C4-2B (cell line): ENCODE results near the gene SLC16A3.

Experiments used
- H3K27ac ChIP-seq: fragments of 450-650 bp; 2 replicates; pipeline ENCODE4 v1.5.1; 2017
- ZFX ChIP-seq: fragments of 450-650 bp; IDR thresholded peaks from 2 replicates; pipeline ENCODE4 v1.6.1; 2017
- TF ChIP-seq, protein P1 (sequence below): fragments of 450-650 bp; conservative IDR thresholded peaks from 2 replicates; pipeline ENCODE4 v1.5.1; 2017; ENCODE audit warnings: mild to moderate bottlenecking

SLC16A3 gene

DNA sequence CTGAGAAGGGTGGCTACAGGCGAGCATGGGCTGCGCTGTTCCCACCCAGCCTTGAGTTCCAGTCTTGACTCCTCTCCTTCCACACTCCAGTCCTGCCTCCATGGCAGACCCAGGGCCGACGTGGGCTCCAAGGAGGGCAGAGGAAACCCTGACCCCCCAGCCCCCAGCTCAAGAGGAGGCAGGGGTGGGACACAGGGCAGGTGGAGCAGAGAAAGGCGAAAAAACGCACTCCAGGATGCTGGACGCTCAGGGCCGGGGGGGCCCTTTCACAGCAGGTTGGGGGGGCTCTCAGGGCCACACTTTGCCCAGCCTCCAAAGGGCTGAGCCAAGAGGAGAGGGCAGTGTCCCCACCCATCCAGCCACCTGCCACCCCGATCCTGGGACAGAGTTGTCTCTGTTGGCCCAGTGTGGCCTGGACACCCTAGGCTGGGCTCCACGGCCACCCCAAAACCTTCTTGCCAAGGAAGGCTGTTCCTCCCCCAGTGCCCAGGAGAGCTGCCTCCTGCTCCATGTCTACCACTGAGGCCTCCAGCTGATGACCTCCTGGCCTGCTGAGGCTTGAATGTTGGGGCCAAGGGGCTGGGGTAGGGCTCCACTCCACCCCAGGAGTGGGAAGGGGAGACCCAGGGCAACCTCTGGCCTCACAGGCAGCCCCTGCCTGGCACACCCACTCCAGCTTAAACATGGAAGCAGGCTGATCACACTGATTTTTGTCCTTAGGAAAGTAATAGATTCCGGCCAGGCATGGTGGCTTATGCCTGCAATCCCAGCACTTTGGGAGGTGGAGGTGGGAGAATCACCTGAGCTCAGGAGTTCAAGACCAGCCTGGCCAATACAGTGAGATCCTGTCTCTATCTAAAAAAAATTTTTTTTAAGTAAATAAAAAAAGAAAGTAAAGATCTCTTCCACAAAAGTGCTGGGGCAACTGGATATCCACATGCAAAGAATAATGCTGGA lies 8.8 kb upstream of the SLC16A3 start:
- no peak overlapping the region for H3K27ac ChIP-seq
- TF ChIP-seq ZFX = no peak
- TF ChIP-seq, protein P1, sequence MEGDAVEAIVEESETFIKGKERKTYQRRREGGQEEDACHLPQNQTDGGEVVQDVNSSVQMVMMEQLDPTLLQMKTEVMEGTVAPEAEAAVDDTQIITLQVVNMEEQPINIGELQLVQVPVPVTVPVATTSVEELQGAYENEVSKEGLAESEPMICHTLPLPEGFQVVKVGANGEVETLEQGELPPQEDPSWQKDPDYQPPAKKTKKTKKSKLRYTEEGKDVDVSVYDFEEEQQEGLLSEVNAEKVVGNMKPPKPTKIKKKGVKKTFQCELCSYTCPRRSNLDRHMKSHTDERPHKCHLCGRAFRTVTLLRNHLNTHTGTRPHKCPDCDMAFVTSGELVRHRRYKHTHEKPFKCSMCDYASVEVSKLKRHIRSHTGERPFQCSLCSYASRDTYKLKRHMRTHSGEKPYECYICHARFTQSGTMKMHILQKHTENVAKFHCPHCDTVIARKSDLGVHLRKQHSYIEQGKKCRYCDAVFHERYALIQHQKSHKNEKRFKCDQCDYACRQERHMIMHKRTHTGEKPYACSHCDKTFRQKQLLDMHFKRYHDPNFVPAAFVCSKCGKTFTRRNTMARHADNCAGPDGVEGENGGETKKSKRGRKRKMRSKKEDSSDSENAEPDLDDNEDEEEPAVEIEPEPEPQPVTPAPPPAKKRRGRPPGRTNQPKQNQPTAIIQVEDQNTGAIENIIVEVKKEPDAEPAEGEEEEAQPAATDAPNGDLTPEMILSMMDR = no peak

DNA sequence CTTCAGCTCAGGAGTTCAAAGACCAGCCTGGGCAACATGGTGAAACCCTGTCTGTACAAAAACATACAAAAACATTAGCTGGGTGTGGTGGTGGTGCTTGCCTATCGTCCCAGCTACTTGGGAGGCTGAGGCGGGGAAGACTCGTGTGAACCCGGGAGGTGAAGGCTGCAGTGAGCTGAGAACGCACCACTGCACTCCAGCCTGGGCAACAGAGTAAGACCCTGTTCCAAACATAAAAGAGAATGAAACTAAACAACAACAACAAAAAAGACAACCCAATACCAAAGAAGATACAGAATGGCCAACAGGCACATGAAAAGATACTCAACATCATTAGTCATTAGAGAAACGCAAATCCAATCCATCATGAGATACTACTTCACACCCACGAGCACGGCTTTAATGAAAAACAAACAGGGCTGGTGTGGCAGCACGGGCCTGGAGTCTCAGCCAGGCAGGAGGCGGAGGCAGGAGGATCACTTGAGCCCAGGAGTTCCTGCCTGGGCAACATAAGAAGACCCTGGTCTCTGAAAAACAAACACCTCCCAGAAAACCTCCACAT lies 7.4 kb upstream of the SLC16A3 start:
- no peak for TF ChIP-seq ZFX
- no peak overlapping the region for H3K27ac ChIP-seq

DNA sequence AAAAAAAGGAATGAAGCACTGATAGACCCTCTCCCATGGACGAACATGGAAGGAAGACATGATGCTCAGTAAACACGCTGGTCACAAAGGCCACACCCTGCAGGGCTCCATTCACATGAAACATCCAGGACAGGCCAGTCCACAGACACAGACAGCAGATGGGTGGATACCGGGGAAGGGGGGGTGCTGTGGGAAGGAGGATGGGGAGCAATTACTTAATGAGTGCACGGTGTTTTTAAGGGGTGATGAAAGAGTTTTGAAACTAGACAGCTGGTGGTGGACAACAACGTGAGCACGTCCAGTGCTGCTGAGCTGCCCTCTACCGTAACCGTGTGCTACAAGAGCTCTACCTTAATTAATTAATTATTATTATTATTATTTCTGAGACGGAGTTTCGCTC lies 6.0 kb upstream of the SLC16A3 start:
- H3K27ac ChIP-seq = no peak overlapping the region

DNA sequence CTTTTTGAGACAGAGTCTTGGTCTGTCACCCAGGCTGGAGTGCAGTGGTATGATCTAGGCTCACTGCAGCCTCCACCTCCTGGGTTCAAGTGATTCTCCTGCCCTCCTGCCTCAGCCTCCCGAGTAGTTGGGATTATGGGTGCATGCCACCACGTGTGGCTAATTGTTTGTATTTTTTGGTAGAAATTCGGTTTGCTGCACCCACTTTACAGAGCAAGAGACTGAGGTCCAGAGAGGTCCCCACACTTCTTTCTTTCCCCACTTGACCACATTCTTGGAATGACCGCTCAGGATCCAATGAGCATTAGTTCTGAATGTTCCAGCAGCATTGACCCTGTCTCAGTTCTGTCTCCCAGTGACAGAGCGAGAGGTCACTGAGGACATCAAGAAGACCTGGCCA lies 5.3 kb upstream of the SLC16A3 start:
- no peak overlapping the region for H3K27ac ChIP-seq
- no peak for TF ChIP-seq ZFX
- TF ChIP-seq, protein P1 = no peak

More for the DNA sequence above, 6.0 kb upstream of the SLC16A3 start:
- TF ChIP-seq ZFX = no peak
- TF ChIP-seq, protein P1 = no peak

DNA sequence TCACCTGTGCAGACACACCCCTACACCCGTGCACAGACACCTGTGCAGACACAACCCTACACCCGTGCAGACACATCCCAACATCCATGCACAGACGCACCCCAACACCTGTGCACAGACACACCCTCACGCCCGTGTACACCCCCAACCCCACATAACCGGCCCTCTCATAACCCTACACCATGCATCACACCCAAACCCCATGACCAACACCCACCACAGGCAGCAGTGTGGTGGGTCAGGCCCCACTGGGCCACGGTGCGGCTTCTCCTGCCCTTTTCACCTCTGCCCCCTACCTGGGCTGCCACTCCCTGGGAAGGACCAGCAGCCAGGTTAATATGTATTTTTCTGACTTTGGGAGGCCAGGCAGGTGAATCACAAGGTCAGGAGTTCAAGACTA lies 4.2 kb upstream of the SLC16A3 start:
- no peak overlapping the region for H3K27ac ChIP-seq
- no peak for TF ChIP-seq ZFX
- TF ChIP-seq, protein P1 = no peak

DNA sequence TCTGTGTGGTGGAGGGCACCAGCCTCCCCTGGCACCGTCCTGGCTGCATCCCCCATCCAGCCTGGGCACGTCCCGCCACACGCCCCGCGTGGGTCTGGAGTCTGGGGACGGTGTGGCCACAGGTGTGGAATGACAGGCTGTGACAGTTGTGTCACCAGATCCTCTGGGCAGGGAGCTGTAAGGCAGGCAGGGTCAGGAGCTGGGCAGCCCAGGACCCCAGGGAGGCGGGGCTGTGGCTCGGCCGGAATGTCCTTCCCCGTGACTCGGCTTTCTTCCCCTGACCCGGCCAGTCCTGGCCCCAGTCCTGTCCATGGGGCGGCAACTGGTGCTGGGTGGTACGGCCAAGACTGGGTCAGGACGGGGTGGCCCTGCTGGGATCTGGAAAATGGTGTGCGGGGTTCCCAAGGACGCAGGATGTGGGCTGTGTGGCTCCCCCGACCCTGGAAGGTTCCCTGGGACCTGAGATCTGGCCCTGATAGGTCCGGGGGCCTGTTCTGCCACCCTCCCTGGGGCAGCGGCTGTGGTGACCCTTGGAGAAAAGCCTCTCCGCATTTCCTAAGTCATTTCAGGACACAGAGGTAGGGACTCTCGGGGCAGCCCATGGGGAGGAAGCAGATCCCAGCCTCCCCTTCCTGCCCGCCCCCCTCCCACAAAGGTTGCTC lies 3.3 kb upstream of the SLC16A3 start:
- H3K27ac ChIP-seq = no peak overlapping the region
- TF ChIP-seq, protein P1 = no peak
- no peak for TF ChIP-seq ZFX

DNA sequence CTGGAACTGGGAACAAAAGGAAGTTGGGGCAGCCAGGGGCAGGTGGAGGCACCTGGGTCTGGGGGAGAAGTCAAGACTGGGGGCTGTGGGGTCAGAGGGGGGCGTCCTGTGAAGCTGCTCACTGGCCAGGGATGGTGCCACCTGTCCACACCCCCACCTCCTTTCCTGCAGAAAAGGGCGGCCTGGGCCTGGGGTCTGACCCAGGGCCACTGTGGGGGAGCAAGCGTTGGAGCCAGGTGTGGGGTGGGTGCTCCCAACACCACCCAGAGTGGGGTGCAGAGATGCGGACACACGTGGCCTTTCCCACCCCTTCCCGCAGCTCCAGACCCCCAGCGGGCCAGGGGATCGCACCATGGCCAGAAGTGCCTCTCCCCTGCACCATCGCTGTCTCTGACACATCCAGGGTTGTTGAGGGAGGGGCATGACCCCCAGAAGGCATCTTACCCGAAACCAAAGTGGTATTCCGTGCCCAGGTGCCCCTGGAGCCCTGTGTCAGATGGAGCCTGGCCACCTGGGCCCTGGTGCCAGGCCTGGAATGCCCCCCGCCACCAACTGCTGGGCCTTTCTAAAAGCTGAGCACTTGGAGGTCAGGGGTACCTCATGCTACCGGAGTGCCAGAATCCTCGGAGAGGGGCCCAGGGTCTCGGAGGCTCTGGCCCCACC lies 2.6 kb upstream of the SLC16A3 start:
- no peak for TF ChIP-seq ZFX
- TF ChIP-seq, protein P1 = no peak
- H3K27ac ChIP-seq = no peak overlapping the region
